Osteocyte (in vitro differentiated cells): ENCODE data around the gene ETV6. TPM values are rescaled to one million over a fixed set of nuclear protein-coding genes. Genes with fewer than 3 reads are reported as not detected.

Experiments used
- DNase-seq: peaks from one replicate; pipeline ENCODE4 v3.0.0; 2021; ENCODE audit warnings: mixed read lengths; ENCODE audit not compliant: unreplicated experiment; ENCODE audit errors: extremely low spot score
- H3K27ac Mint-ChIP-seq: one replicate; pipeline ENCODE4 v1.8.0; 2021; ENCODE audit warnings: mild to moderate bottlenecking, mixed read lengths; ENCODE audit not compliant: unreplicated experiment
- H3K27me3 Mint-ChIP-seq: one replicate; pipeline ENCODE4 v1.8.0; 2021; ENCODE audit warnings: mixed read lengths; ENCODE audit not compliant: unreplicated experiment
- H3K36me3 Mint-ChIP-seq: one replicate; pipeline ENCODE4 v1.8.0; 2021; ENCODE audit warnings: mixed read lengths; ENCODE audit not compliant: unreplicated experiment
- H3K4me1 Mint-ChIP-seq: one replicate; pipeline ENCODE4 v1.8.0; 2021; ENCODE audit warnings: mixed read lengths; ENCODE audit not compliant: unreplicated experiment
- H3K4me3 Mint-ChIP-seq: one replicate; pipeline ENCODE4 v1.8.0; 2021; ENCODE audit warnings: mild to moderate bottlenecking, moderate library complexity, mixed read lengths; ENCODE audit not compliant: unreplicated experiment
- H3K9me3 Mint-ChIP-seq: one replicate; pipeline ENCODE4 v1.8.0; 2021; ENCODE audit warnings: mixed read lengths; ENCODE audit not compliant: unreplicated experiment
- total RNA-seq: library from RNA; stranded (reverse); gene quantifications from 2 replicates; pipeline ENCODE4 v1.2.1, GENCODE V29; 2021
- TF ChIP-seq, protein P1 (sequence below): fragments of 200-600 bp; sonication (generic); IDR thresholded peaks from 2 replicates; pipeline ENCODE4 v1.5.0; 2021; ENCODE audit warnings: antibody characterized with exemption, mild to moderate bottlenecking, moderate library complexity

ETV6 gene
- total RNA-seq, 1 donor from 2014 or later = 24.4 TPM

DNA sequence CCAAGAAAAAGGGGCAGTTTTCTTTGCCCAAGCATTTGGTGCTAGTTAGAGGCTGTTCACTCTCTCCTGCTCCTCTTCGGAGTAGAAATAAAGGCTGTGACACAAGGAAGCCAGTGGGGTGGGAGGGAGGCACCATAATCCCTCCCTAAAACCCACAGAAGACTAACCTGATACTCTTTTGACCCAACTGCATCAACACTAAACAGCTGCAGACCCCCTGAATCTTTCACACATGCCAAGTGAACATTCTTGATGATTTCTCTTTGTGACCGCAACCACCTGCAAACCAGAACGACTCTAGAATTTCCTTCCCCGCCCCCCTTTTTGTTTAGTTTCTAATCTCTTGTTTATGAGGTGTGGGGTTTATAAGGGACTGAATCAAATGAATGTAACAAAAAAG lies 245.4 kb downstream of the ETV6 start:
- TF ChIP-seq, protein P1, sequence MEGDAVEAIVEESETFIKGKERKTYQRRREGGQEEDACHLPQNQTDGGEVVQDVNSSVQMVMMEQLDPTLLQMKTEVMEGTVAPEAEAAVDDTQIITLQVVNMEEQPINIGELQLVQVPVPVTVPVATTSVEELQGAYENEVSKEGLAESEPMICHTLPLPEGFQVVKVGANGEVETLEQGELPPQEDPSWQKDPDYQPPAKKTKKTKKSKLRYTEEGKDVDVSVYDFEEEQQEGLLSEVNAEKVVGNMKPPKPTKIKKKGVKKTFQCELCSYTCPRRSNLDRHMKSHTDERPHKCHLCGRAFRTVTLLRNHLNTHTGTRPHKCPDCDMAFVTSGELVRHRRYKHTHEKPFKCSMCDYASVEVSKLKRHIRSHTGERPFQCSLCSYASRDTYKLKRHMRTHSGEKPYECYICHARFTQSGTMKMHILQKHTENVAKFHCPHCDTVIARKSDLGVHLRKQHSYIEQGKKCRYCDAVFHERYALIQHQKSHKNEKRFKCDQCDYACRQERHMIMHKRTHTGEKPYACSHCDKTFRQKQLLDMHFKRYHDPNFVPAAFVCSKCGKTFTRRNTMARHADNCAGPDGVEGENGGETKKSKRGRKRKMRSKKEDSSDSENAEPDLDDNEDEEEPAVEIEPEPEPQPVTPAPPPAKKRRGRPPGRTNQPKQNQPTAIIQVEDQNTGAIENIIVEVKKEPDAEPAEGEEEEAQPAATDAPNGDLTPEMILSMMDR = no peak
- no peak overlapping the region for H3K27ac Mint-ChIP-seq
- no peak overlapping the region for H3K4me3 Mint-ChIP-seq

DNA sequence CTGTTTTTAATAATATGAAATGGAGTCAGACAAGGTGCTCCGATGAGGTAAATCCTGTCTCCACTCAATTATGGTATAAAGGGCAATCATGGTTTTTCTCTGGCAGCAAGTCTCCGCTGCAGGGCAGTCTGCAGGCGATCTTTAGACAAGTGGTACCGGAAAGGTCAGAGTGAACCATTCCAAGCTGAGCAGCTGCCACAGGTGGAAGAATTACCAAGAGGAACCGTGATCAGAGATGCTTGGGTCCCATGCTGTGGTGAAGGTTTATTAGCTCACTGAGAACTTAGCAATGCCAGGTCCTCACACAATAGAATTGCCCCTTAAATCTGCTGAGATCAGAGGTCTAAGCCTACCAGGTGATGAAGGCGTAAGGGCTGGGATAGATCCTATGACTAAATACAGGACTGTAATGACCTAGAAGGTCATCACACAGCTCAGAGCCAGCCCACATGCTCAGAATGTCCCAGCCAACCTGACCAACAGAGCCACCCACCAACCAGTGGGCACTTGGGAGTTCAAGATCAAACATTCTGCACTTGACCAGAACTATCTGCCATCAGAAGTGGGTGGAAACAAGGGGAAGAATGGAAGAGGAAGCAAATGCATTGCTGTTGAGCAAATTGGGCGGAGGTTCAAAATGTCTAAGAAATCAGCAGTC lies 246.1 kb downstream of the ETV6 start:
- no peak for DNase-seq
- TF ChIP-seq, protein P1 = no peak
- peaks cover 23% of the 10 kb centered on the region for H3K36me3 Mint-ChIP-seq
- no peak overlapping the region for H3K27ac Mint-ChIP-seq
- no peaks in the 10 kb centered on the region for H3K9me3 Mint-ChIP-seq
- H3K27me3 Mint-ChIP-seq = no peaks in the 10 kb centered on the region
- H3K4me1 Mint-ChIP-seq = peaks cover 6% of the 10 kb centered on the region
- H3K4me3 Mint-ChIP-seq = no peak overlapping the region

More for the DNA sequence above, 245.4 kb downstream of the ETV6 start:
- peaks cover 6% of the 10 kb centered on the region for H3K4me1 Mint-ChIP-seq
- H3K9me3 Mint-ChIP-seq = no peaks in the 10 kb centered on the region
- H3K27me3 Mint-ChIP-seq = no peaks in the 10 kb centered on the region
- peaks cover 23% of the 10 kb centered on the region for H3K36me3 Mint-ChIP-seq
- no peak for DNase-seq

DNA sequence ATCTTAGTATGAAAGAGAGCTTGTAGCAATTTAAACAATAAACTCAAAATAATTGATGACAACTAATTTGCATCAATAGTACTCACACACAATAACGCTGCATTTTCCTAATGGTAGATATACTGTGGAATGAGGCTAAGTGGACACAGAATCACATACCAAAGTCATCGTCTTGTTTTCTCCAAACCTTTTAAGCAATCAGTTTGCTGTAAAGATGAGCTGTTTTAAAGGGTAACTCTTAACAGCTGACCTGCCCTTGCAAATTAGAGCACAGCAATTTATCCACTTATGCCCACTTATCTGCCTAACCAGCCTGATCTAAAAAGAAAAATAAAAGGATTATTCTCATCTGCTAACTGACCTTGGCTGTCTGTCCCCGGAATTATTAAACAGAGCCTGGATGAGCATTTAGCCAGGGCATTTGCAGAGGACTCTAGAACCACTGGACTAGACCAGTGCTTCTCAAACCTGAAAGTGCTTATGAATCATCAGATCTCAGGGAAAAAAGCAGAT lies 247.0 kb downstream of the ETV6 start:
- H3K27ac Mint-ChIP-seq = no peak overlapping the region
- H3K4me3 Mint-ChIP-seq = no peak overlapping the region
- H3K4me1 Mint-ChIP-seq = peaks cover 6% of the 10 kb centered on the region
- no peaks in the 10 kb centered on the region for H3K9me3 Mint-ChIP-seq
- H3K27me3 Mint-ChIP-seq = no peaks in the 10 kb centered on the region
- H3K36me3 Mint-ChIP-seq = peaks cover 17% of the 10 kb centered on the region
- TF ChIP-seq, protein P1 = no peak
- DNase-seq = no peak

DNA sequence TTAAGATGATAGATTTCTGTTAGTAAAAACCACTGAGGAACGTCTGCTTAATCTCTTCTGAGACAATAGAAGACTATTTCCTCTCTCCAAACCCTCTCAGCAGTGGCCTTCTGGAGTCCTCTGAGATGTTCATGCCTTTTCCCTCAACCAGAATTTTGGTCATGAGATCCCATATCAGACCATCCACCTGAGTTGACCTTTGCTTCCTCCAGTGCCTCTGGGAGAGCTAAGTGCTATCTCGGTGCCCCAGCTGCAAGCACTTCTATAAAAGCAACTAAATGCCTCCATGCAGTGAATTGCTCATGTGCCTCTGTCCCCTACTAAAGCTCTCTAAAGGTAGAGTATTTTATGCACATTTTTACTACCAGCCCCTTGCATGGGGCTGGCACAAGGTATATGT lies 248.4 kb downstream of the ETV6 start:
- H3K4me1 Mint-ChIP-seq = no peaks in the 10 kb centered on the region
- no peak overlapping the region for H3K4me3 Mint-ChIP-seq
- TF ChIP-seq, protein P1 = no peak
- no peaks in the 10 kb centered on the region for H3K9me3 Mint-ChIP-seq
- no peaks in the 10 kb centered on the region for H3K27me3 Mint-ChIP-seq
- no peak overlapping the region for H3K27ac Mint-ChIP-seq
- DNase-seq = no peak
- H3K36me3 Mint-ChIP-seq = peaks cover 8% of the 10 kb centered on the region

DNA sequence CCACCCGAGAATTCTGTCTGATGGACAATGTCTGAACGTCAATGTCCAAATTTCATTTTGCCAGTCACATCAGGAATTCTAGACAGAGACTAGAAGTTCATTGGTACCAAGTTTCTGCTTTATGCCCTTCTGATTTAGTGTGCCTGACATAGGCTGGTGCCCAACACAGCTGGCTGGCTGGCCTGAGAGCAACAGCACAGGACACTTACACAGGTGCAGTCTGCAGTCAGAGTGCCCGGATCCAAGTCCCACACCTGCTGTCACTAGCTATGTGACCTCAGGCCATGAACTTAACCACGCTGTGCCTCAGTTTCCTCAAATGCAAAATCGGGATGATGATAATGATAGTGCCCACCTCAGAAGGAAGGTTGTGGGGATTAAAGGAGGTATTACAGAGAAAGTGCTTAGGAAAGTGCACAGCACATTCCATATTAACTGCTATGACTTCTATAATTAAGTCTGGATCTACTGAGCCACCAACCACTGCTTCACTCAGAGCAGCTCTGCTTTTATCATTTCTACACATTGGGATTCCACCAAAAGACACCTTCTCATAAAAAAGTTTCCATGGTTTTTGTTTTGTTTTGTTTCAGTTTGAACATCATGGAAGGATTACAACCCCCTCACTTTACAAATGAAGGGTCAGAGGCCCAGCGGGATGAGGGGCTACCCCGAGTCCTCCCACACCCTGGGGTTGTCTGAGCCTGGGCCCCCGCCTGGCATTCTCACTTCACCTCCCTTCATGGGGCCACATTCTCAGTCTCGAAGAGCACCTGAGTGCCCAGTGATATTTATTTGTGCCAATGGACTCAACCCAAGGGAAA lies 252.4 kb downstream of the ETV6 start:
- H3K9me3 Mint-ChIP-seq = no peaks in the 10 kb centered on the region
- H3K4me3 Mint-ChIP-seq = no peak overlapping the region
- H3K36me3 Mint-ChIP-seq = no peaks in the 10 kb centered on the region
- no peak for DNase-seq
- TF ChIP-seq, protein P1 = no peak
- no peak overlapping the region for H3K27ac Mint-ChIP-seq
- H3K4me1 Mint-ChIP-seq = peaks cover 5% of the 10 kb centered on the region
- H3K27me3 Mint-ChIP-seq = no peaks in the 10 kb centered on the region
